ENCODE measurements around the gene CR1L. TPM values are rescaled to one million over a fixed set of nuclear protein-coding genes. Genes with fewer than 3 reads are reported as not detected.

The CR1L gene
- total and polyA plus RNA-seq, 2 experiments from 2014 or later, result 5.8 to 21.4 TPM

DNA sequence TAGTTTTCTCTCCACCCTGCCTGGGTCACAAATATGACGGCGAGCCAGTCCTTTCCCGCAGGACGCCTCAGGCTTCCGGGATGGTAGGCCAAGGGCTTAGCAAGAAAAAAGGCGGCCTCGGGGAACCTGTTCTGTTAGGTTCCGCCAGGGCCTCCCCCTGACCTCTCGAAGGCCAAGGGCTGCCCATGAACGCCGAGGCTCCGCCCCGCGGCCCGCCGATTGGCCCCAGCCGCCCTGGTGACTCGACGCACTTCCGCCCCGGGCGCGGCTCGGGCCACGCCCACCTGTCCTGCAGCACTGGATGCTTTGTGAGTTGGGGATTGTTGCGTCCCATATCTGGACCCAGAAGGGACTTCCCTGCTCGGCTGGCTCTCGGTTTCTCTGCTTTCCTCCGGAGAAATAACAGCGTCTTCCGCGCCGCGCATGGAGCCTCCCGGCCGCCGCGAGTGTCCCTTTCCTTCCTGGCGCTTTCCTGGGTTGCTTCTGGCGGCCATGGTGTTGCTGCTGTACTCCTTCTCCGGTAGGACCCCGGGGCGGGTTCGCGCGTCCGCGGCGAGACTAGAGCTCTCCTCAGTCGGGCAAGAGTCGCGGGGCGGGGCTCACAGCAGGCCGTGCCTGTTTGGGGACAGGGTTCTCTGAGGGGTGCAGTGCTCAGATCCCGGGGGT lies 107.0 kb downstream of the CR1L start, which contains the start of gene CD46:
Gene CD46 (plus strand): TSS at position 265 of the 666 bp plus-strand sequence. CDS start 159 bp downstream, at position 424.
- Histone ChIP-seq H3K9me2 (ENCODE audit: insufficient read depth) (no peaks in the 10 kb centered on the region; the same call in 1 of the 2 replicates), H2AFZ (peak within 1 kb of the TSS; percentile 95), H3F3A (replicated peaks; ENCODE audit: low read depth) (no peaks in the 10 kb centered on the region), H3K4me2 (peak within 1 kb of the TSS; percentile 83), H3K36me3 (ENCODE audit: insufficient read depth) (no peaks in the 10 kb centered on the region), H3K4me3 (peak within 1 kb of the TSS; percentile 95), H3K27ac (ENCODE audit: low read depth) (peak within 1 kb of the TSS; percentile 96), H3K4me1 (ENCODE audit: insufficient read depth) (peaks cover 62% of the 10 kb centered on the region), H3K79me2 (replicated peaks; ENCODE audit: insufficient read depth) (peaks cover 63% of the 10 kb centered on the region), H3K27me3 (ENCODE audit: insufficient read depth) (no peaks in the 10 kb centered on the region), H4K20me1 (replicated peaks; ENCODE audit: insufficient read depth) (peaks cover 36% of the 10 kb centered on the region)
- Mint-ChIP-seq H3K36me3 (ENCODE audit: low read depth) (peaks cover 9% of the 10 kb centered on the region; the same call in 2 of the 3 replicates), H3K27ac (peak within 1 kb of the TSS; percentile 99), H3K4me1 (peaks cover 52% of the 10 kb centered on the region), H3K27me3 (ENCODE audit: insufficient read depth, low read depth, poor library complexity) (peaks cover 6% of the 10 kb centered on the region), H3K4me3 (peak within 1 kb of the TSS; percentile 100), H3K9me3 (no peaks in the 10 kb centered on the region)
- TF ChIP-seq POLR2AphosphoS5 (IDR thresholded peaks at IDR 0.05; ENCODE audit: low read depth) (peak; percentile 93), EZH2 (IDR thresholded peaks at IDR 0.05; ENCODE audit: low read depth, unreplicated experiment) (no peak), JUNB (IDR thresholded peaks at IDR 0.05; ENCODE audit: unreplicated experiment) (no peak), EZH2phosphoT487 (IDR thresholded peaks at IDR 0.05; ENCODE audit: unreplicated experiment) (no peak), ZNF114 (CRISPR knock-in tag; IDR thresholded peaks at IDR 0.05) (no peak), STAT1 (IDR thresholded peaks at IDR 0.05; ENCODE audit: unreplicated experiment) (no peak), CREB1 (CRISPR knock-in tag; IDR thresholded peaks at IDR 0.05; ENCODE audit: low read depth) (peak; percentile 77), NANOG (IDR thresholded peaks at IDR 0.05; ENCODE audit: borderline replicate concordance) (no peak), ZNF331 (CRISPR knock-in tag; IDR thresholded peaks at IDR 0.05; ENCODE audit: low read depth) (no peak)
- TF ChIP-seq, protein P1, sequence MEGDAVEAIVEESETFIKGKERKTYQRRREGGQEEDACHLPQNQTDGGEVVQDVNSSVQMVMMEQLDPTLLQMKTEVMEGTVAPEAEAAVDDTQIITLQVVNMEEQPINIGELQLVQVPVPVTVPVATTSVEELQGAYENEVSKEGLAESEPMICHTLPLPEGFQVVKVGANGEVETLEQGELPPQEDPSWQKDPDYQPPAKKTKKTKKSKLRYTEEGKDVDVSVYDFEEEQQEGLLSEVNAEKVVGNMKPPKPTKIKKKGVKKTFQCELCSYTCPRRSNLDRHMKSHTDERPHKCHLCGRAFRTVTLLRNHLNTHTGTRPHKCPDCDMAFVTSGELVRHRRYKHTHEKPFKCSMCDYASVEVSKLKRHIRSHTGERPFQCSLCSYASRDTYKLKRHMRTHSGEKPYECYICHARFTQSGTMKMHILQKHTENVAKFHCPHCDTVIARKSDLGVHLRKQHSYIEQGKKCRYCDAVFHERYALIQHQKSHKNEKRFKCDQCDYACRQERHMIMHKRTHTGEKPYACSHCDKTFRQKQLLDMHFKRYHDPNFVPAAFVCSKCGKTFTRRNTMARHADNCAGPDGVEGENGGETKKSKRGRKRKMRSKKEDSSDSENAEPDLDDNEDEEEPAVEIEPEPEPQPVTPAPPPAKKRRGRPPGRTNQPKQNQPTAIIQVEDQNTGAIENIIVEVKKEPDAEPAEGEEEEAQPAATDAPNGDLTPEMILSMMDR (conservative IDR thresholded peaks at IDR 0.05; ENCODE audit: low read depth in 2 of 2), result no peak
- TF ChIP-seq, protein P2, sequence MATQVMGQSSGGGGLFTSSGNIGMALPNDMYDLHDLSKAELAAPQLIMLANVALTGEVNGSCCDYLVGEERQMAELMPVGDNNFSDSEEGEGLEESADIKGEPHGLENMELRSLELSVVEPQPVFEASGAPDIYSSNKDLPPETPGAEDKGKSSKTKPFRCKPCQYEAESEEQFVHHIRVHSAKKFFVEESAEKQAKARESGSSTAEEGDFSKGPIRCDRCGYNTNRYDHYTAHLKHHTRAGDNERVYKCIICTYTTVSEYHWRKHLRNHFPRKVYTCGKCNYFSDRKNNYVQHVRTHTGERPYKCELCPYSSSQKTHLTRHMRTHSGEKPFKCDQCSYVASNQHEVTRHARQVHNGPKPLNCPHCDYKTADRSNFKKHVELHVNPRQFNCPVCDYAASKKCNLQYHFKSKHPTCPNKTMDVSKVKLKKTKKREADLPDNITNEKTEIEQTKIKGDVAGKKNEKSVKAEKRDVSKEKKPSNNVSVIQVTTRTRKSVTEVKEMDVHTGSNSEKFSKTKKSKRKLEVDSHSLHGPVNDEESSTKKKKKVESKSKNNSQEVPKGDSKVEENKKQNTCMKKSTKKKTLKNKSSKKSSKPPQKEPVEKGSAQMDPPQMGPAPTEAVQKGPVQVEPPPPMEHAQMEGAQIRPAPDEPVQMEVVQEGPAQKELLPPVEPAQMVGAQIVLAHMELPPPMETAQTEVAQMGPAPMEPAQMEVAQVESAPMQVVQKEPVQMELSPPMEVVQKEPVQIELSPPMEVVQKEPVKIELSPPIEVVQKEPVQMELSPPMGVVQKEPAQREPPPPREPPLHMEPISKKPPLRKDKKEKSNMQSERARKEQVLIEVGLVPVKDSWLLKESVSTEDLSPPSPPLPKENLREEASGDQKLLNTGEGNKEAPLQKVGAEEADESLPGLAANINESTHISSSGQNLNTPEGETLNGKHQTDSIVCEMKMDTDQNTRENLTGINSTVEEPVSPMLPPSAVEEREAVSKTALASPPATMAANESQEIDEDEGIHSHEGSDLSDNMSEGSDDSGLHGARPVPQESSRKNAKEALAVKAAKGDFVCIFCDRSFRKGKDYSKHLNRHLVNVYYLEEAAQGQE (IDR thresholded peaks at IDR 0.05; ENCODE audit: unreplicated experiment), result no peak
- TF ChIP-seq, protein P3, sequence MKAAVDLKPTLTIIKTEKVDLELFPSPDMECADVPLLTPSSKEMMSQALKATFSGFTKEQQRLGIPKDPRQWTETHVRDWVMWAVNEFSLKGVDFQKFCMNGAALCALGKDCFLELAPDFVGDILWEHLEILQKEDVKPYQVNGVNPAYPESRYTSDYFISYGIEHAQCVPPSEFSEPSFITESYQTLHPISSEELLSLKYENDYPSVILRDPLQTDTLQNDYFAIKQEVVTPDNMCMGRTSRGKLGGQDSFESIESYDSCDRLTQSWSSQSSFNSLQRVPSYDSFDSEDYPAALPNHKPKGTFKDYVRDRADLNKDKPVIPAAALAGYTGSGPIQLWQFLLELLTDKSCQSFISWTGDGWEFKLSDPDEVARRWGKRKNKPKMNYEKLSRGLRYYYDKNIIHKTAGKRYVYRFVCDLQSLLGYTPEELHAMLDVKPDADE (IDR thresholded peaks at IDR 0.05), result peak; percentile 61
- TF ChIP-seq, protein P4, sequence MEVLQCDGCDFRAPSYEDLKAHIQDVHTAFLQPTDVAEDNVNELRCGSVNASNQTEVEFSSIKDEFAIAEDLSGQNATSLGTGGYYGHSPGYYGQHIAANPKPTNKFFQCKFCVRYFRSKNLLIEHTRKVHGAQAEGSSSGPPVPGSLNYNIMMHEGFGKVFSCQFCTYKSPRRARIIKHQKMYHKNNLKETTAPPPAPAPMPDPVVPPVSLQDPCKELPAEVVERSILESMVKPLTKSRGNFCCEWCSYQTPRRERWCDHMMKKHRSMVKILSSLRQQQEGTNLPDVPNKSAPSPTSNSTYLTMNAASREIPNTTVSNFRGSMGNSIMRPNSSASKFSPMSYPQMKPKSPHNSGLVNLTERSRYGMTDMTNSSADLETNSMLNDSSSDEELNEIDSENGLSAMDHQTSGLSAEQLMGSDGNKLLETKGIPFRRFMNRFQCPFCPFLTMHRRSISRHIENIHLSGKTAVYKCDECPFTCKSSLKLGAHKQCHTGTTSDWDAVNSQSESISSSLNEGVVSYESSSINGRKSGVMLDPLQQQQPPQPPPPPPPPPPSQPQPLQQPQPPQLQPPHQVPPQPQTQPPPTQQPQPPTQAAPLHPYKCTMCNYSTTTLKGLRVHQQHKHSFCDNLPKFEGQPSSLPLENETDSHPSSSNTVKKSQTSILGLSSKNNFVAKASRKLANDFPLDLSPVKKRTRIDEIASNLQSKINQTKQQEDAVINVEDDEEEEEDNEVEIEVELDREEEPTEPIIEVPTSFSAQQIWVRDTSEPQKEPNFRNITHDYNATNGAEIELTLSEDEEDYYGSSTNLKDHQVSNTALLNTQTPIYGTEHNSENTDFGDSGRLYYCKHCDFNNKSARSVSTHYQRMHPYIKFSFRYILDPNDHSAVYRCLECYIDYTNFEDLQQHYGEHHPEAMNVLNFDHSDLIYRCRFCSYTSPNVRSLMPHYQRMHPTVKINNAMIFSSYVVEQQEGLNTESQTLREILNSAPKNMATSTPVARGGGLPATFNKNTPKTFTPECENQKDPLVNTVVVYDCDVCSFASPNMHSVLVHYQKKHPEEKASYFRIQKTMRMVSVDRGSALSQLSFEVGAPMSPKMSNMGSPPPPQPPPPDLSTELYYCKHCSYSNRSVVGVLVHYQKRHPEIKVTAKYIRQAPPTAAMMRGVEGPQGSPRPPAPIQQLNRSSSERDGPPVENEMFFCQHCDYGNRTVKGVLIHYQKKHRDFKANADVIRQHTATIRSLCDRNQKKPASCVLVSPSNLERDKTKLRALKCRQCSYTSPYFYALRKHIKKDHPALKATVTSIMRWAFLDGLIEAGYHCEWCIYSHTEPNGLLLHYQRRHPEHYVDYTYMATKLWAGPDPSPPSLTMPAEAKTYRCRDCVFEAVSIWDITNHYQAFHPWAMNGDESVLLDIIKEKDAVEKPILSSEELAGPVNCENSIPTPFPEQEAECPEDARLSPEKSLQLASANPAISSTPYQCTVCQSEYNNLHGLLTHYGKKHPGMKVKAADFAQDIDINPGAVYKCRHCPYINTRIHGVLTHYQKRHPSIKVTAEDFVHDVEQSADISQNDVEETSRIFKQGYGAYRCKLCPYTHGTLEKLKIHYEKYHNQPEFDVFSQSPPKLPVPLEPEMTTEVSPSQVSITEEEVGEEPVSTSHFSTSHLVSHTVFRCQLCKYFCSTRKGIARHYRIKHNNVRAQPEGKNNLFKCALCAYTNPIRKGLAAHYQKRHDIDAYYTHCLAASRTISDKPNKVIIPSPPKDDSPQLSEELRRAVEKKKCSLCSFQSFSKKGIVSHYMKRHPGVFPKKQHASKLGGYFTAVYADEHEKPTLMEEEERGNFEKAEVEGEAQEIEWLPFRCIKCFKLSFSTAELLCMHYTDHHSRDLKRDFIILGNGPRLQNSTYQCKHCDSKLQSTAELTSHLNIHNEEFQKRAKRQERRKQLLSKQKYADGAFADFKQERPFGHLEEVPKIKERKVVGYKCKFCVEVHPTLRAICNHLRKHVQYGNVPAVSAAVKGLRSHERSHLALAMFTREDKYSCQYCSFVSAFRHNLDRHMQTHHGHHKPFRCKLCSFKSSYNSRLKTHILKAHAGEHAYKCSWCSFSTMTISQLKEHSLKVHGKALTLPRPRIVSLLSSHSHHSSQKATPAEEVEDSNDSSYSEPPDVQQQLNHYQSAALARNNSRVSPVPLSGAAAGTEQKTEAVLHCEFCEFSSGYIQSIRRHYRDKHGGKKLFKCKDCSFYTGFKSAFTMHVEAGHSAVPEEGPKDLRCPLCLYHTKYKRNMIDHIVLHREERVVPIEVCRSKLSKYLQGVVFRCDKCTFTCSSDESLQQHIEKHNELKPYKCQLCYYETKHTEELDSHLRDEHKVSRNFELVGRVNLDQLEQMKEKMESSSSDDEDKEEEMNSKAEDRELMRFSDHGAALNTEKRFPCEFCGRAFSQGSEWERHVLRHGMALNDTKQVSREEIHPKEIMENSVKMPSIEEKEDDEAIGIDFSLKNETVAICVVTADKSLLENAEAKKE (CRISPR knock-in tag; IDR thresholded peaks at IDR 0.05), result no peak
- ATAC-seq (peak; percentile 95), DNase-seq (ENCODE audit: low spot score) (peak; percentile 98)
